GM21367 (cell line): ENCODE data around the gene SLC7A5.
"Not testable (repeated sequence)": the region's sequence is repeated elsewhere in the genome, so short reads cannot be mapped to it uniquely, and the experiment has no call there.

ENCODE experiments used
- ATAC-seq: cut with Tn5 transposase; IDR thresholded peaks from one replicate; pipeline ENCODE4 v1.9.1; 2021; ENCODE audit not compliant: unreplicated experiment

The SLC7A5 gene

DNA sequence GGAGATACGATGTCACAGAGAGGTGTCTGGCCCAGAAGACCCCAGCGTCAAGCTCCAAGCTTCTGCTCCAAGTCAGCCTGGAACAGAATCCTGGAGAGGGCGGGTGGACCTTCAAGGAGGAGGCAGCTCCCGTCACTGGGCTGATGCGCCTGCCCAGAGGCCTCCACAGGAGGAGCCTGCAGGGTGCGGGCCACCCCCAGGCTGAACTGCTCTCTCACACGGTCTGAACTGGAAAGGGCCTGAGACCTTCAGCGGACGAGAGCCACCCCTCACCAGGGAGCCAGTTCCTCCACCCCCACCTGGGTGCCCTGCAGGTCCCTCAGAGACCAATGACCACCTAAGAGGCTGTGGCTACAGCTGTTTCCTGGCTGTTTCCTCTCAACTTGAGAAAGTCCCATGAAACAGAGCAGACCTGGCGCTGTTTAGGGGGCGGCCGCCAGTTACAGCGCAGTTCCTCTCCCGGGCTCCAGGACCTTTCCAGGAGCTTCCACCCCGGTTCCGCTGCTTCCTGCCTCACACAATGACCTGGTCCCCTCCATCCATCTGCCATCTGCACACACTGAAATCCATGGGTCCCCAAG, 67.5 kb downstream of the SLC7A5 start:
- no peak for ATAC-seq

DNA sequence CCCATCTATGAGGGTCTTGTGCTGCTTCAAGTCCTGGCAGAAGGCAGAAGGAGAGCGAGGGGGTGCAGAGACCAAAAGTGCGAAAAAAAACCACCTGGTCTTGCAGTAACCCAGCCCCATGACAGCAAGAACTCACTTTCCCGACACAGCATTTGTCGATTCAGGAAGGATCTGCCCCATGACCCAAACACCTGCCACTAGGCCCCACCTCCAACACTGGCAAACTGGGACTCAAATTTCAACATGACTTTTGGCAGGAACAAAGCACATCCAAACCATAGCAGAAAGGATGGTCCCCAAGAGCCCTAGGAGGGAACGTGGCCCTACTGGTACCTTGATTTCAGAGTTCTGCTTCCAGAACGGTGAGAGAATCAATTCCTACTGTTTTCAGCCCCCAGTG, 68.8 kb downstream of the SLC7A5 start:
- no peak for ATAC-seq

DNA sequence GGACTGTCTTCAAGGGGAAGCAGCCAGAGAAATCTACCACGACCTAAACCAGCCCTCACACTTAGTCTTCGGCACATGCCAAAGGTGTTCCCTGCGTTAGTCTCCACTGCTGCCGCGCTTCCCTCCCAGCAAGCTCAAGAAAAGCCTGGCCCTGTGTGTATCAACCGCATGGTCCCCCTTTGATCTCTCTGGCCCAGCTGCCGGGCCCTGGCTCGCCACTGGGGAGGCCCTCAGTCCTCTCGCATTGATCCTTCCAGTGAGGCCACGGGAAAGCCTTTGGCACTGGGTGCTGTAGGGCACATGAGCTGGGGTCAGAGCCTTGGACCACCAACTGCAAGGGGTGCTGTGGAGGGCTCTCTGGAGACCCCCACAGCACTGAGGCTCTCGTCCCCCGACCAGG, 74.0 kb downstream of the SLC7A5 start:
- no peak for ATAC-seq

DNA sequence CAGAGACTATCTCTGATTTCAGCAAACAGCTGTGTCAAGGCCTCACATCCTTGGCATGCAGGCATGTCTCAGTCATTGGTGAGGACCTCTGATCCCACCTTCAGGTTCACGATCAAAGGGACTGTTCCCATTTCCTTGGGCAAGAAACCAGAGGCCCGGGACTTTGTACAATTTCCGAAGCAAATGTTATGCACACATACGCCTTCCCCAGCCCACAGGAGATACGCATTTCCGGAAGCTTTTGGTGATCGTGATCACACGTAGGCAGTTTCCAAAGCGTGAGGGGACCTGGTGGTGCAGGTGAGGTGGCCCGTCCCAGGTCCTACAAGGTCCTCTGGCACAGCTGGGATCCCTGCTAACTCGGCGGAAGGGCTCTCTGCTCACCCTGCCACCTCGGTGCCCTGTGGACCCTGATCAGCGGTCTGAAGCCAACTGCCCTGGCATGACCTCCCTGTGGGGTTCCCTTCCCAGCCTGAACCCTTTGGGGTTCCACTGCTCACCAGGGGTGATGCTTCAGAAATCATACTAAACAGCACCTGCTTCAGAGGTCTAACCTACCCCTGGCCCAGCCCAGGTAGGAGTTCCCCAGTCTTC, 74.7 kb downstream of the SLC7A5 start:
- ATAC-seq, result no peak

DNA sequence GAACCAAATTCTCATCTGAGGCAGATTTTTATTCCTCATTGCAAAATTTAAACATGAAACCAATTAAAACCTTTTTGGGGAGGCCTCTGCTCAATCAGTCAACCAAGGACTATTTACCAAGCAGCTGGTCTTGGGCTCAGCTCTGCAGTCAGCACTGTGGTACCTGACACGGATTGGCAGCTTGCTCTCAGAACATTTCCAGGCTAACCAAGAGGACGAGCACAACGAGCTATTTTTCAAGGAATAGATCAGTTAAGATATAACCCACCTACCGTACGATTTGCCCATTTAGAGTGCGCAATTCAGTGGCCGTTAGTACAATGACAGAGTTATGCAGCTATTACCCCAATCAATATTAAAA, 77.1 kb downstream of the SLC7A5 start:
- ATAC-seq, result no peak

DNA sequence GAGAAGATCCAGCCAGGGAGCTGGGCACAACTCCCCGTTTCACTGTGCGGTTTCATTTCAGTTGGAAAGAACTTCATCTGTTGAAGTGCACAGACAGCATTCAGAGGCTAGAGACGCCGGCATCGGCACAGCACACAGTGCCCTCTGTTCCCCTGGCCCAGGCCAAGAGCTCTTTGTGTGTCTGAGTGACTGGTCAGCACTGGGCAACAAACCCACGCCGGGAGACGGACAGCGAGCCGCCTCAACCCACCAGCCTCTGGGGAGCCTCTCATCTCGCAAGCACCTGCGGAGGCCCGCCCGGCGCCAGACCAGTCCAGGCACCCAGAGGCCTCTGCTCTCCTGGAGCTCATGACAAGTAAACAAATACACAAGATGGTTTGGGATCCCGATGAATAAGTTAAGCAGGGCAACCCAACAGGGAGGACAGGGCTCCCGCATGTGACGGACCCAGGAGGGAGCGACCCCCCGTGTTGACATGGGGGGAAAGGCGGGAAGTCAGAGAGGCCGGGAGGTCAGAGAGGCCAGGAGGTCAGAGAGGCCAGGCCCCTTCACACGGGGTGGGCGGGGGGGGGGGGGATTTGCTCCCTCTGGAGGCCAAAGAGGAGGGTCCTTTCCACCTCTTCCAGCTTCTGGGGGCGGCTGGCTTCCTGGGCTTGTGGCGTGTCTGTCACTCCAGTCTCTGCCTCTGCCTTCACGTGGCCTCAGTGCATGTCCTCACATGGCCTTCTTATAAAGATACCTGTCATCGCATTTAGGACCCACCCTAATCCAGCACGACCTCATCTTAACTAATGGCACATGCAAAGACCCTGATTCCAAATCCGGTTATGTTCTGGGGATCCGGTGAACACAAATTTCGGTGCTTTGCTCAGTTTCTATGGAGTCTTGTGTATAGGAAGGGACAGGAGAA, 77.8 kb downstream of the SLC7A5 start:
- no peak for ATAC-seq

DNA sequence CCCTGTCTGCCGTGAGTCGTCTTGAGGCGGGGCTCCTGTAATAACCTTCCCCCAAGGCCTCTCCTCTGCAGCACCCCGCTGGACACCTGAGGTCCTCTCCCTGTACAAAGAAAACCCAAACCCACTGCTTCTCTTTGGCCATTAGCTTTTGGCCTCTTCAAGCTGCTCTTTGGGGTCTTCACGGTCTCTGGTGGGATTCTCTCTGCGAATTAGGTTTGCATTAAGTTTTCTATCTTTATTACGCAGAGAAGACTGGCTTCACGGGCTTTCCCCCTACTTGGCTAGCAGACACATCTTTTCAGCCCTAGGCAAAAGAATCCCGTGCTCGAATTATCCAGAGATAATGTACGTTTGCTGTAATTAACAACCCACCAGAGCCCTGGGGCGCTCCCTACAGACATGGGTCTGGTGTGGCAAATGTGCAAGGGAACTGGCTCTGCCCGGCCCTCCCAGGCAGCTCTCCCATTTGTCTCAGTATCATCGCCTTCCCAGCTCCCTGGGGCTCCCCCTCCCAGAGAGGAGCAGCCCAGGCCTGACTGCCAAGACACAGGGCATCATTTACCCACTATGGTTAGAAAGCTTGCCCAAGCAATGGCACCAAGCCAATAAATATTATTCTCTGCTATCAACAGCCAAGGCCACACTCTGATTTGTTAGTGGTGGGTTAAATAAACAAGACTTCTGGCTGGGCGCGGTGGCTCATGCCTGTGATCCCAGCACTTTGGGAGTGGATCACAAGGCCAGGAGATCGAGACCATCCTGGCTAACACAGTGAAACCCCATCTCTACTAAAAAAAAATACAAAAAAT, 78.8 kb downstream of the SLC7A5 start:
- no peak for ATAC-seq

DNA sequence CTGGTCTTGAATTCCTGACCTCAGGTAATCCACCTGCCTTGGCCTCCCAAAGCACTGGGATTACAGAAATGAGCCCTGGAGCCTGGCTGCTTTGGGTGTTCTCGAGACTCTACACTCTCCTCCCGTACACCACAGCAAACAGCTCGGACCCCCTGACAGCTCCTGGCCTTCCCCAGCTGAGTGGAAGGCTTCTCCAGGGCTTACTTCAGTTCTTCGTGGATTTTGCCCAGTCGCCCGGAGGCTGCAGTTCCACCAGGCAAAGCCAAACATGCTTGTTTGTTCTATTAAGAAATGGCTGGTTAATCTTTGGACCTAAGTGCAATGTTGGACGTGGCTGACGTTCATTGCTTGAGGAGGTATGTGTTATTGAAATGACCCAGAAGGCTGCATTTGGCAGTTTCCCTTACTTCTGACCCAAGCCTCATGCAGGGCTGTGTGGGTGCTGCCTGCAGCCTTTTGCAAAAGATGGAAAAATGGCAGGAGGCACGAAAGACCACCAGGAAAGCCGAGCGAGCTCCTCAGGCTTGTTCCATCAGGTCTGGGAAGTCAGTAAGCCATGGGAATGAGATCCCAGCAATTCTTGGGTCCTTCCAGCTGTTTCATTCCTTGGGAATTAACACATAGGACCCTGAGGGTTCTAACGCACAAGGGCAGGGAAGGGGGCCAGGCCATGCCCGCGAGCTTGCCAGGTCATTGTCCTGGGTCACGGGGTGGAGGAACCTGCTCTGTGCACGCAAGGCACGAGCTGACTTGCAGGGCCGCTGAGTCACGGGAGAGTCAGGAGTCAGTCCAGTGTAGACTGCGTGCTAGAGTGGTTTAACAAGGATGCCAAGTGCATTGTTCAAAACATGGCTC, 79.6 kb downstream of the SLC7A5 start:
- no peak for ATAC-seq

DNA sequence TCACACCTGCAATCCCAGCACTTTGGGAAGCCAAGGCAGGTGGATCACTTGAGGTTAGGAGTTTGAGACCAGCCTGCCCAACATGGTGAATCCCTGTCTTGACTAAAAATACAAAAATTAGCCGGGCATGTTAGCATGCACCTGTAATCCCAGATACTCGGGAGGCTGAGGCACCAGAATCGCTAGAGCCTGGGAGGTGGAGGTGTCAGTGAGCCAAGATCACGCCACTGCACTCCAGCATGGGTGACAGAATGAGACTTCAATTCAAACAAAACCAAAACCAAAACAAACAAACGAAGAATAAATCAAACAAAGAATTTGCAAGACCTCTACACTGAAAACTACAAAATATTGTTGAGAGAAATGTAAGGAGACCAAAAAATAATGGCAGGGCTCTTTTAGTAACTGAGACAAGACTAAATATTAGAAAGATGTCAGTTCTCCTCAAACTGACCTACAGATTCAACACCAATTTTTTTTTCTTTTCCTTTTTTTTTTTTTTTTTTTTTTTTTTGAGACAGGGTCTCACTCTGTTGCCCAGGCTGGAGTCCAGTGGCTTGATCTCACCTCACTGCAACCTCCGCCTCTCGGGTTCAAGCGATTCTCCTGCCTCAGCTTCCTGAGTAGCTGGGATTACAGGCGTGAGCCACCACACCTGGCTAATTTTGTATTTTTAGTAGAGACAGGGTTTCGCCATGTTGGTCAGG, 80.4 kb downstream of the SLC7A5 start:
- ATAC-seq, result not testable (repeated sequence)

DNA sequence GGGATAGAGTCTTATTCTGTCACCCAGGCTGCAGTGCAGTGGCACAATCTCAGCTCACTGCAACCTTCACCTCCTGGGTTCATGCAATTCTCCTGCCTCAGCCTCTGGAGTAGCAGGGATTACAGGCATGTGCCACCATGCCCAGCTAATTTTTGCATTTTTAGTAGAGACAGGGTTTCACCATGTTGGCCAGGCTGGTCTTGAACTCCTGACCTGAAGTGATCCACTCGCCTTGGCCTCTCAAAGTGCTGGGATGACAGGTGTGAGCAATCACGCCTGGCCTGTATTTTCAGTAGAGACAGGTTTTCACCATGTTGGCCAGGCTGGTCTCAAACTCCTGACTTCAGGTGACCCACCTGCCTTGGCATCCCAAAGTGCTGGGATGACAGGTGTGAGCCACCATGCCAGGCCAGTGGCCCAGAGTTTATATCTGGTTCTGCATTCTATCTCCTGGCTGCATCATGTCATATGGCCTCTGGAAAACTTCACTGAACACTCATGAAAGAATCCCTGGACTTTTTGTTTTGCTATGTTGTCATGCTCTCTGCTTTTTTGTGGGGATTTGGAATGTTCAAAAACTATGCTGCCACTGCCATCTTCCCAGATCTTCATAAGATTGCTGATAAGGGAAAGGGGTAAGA, 81.7 kb downstream of the SLC7A5 start:
- ATAC-seq, result not testable (repeated sequence)

DNA sequence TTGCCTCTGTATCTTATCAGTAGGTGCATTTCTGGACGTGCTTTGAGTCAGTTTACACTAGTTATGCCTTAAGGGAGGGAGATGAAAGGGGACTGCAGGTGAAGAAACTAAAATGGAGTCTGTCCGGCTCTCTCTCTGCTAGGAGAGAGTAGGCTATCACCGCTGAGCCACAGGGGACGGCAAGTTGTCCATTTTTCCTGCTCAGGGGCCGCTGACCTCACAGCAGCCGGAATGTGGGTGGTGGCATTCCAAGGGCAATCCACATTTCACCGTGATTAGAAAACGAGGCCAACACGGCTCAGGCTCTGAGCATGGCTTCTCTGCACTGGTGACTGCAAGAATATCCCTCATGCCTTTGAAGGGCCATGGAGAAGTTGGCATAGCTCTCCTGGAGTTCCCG, 84.5 kb downstream of the SLC7A5 start:
- ATAC-seq, result no peak

GRCh38 chr16:87782033-87782432, 87.3 kb downstream of the SLC7A5 start:
- no peak for ATAC-seq

GRCh38 chr16:87780385-87780989, 88.8 kb downstream of the SLC7A5 start:
- ATAC-seq, result no peak
